Adrenal gland (tissue), 12 donors: ENCODE data around the gene CDH10. TPM values are rescaled to one million over a fixed set of nuclear protein-coding genes. Genes with fewer than 3 reads are reported as not detected.

Experiments
- DNase-seq, 7 donors: peaks; one replicate each; pipeline ENCODE4 v3.0.0-alpha.2; 2019 to 2020
- H3K27ac ChIP-seq, 5 donors: fragments of 200-600 bp; sonication (generic) in 4 of 5; 1 replicate in 3 of 5; 2 replicates in 2 of 5; pipeline versions ENCODE4 v1.5.1 to v1.8.0; 2016 to 2020; ENCODE audit warnings: mild to moderate bottlenecking in 1 of 5
- H3K27me3 ChIP-seq: fragments of 200-600 bp; 2 replicates; pipeline ENCODE4 v1.8.0; 2021
- H3K36me3 ChIP-seq, 2 donors: fragments of 200-600 bp; replicated peaks in 1 of 2; 1 replicate in 1 of 2; 2 replicates in 1 of 2; pipeline versions ENCODE4 v1.5.1 to v1.8.0; 2018 to 2022
- H3K4me1 ChIP-seq, 2 donors: fragments of 200-600 bp; replicated peaks in 1 of 2; 1 replicate in 1 of 2; 2 replicates in 1 of 2; pipeline versions ENCODE4 v1.5.1 to v1.8.0; 2018 to 2021
- H3K4me3 ChIP-seq, 4 donors: fragments of 200-600 bp; sonication (generic) in 3 of 4; one replicate each; pipeline ENCODE4 v1.5.1; 2016 to 2018
- H3K9me3 ChIP-seq, 3 donors: fragments of 200-600 bp; sonication (generic) in 1 of 3; replicated peaks in 1 of 3; 1 replicate in 2 of 3; 2 replicates in 1 of 3; pipeline versions ENCODE4 v1.5.1 to v1.8.0; 2016 to 2021
- POLR2A ChIP-seq, 2 donors: fragments of 450-650 bp; IDR thresholded peaks; one replicate each; pipeline ENCODE4 v1.6.1; 2017; ENCODE audit warnings: antibody characterized with exemption in 2 of 2, mild to moderate bottlenecking in 2 of 2, moderate library complexity in 1 of 2
- WGBS, 4 donors: extraction: QIAGEN DNeasy Blood & Tissue Kit in 2 of 4; methylation state at CpG; one replicate each; pipeline versions ENCODE4 v1.1.5 to v1.1.7; 2013 to 2017; 5-methylcytosine and 5-hydroxymethylcytosine counted together
- intact Hi-C, 2 donors: fragments of 100-400 bp; cut with DNase I; formaldehyde crosslinking; loops; one replicate each; pipeline versions ENCODE4 v1.14.1 to v1.15.0; 2022 to 2023
- polyA plus RNA-seq, 3 donors: library from polyadenylated mRNA; stranded (reverse); fragments of 200-250 nt in 2 of 3; fragments of 350-450 nt in 1 of 3; fragmentation: Illumina TruSeq in 1 of 3; extraction: RNeasy Lipid Tissue Mini Kit (QIAGEN cat#74804) in 1 of 3; gene quantifications; one replicate each; pipeline ENCODE4 v1.2.3, GENCODE V29; 2013 to 2014
- total RNA-seq, 9 donors: library from RNA; depleted of rRNA in 4 of 9; stranded (reverse); fragments of >200 nt in 4 of 9; fragments of 120-200 nt in 1 of 9; fragmentation: NEBNext Ultra II Directional in 1 of 9; extraction: Animal tissue kit (Norgen Biotek cat#: 25700) in 1 of 9; gene quantifications; one replicate each; pipeline versions ENCODE4 v1.1.0 to v1.2.4, GENCODE V29; 2013 to 2023
- TF ChIP-seq, protein P1 (sequence below), 6 experiments: fragments of 450-650 bp in 4 of 6; fragments of 200-600 bp in 2 of 6; sonication (generic) in 1 of 6; IDR thresholded peaks; 1 replicate in 5 of 6; 2 replicates in 1 of 6; pipeline versions ENCODE4 v1.5.1 to v1.8.0; 2016 to 2021; ENCODE audit warnings: antibody characterized with exemption in 6 of 6, mild to moderate bottlenecking in 2 of 6, moderate library complexity in 1 of 6
- donor health status: healthy with polysubstance abuse.
- donor health status: Bipolar disorder and iron deficiency.
- donor health status: DM: yes; HTN: yes; CAD: no.
- donor health status: DM: no; HTN: no; CAD: no.
- donor health status: DM: no; HTN: no; CAD: no.
- donor health status: DM: yes; HTN: yes; CAD: no.

Gene CDH10
- total and polyA plus RNA-seq, 12 donors = 0.15 to 4.4 (median 1.2) TPM; not detected in 2

- WGBS, 4 donors = 74 to 84% (median 79%) methylated on average over 3 of the region's 3 CpGs
- TF ChIP-seq POLR2A (IDR thresholded peaks at IDR 0.05) = no peak
- TF ChIP-seq, protein P1, sequence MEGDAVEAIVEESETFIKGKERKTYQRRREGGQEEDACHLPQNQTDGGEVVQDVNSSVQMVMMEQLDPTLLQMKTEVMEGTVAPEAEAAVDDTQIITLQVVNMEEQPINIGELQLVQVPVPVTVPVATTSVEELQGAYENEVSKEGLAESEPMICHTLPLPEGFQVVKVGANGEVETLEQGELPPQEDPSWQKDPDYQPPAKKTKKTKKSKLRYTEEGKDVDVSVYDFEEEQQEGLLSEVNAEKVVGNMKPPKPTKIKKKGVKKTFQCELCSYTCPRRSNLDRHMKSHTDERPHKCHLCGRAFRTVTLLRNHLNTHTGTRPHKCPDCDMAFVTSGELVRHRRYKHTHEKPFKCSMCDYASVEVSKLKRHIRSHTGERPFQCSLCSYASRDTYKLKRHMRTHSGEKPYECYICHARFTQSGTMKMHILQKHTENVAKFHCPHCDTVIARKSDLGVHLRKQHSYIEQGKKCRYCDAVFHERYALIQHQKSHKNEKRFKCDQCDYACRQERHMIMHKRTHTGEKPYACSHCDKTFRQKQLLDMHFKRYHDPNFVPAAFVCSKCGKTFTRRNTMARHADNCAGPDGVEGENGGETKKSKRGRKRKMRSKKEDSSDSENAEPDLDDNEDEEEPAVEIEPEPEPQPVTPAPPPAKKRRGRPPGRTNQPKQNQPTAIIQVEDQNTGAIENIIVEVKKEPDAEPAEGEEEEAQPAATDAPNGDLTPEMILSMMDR (IDR thresholded peaks at IDR 0.05) = no peak
- DNase-seq = no peak
- intact Hi-C loops = no loop called here
- no peaks in the 10 kb centered on the region for H3K4me1 ChIP-seq
- no peaks in the 10 kb centered on the region for H3K9me3 ChIP-seq
- H3K4me3 ChIP-seq = no peak overlapping the region
- no peaks in the 10 kb centered on the region for H3K27me3 ChIP-seq
- H3K36me3 ChIP-seq = no peaks in the 10 kb centered on the region
- no peak overlapping the region for H3K27ac ChIP-seq
These were observed 55.2 kb downstream of the CDH10 start for GRCh38 chr5:24589566-24589965.

DNA sequence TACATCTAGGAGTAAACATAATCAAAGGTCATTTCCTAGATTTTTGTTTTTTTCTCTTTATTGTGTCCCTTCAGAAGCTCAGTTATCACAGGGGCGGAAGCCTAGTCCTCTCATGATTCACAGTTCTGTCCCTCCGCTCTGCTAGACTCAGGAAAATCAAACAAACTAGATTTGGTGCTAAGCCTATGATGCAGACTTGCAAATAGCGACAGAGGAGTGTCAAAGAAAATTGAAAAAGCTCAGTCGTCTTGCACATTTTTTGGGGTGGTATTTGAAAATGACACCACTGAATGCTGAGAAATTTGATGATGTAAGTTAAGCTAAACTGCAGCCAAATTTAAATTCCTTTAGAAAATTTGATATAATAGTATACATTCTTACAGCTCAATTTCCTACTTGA lies 59.0 kb downstream of the CDH10 start:
- WGBS, 4 donors = 73 to 91% (median 82%) methylated on average over 4 of the region's 4 CpGs
- intact Hi-C loops = no loop called here
- Histone ChIP-seq H3K9me3 (no peaks in the 10 kb centered on the region), H3K27ac (no peak overlapping the region), H3K27me3 (no peaks in the 10 kb centered on the region), H3K4me1 (no peaks in the 10 kb centered on the region), H3K36me3 (no peaks in the 10 kb centered on the region), H3K4me3 (no peak overlapping the region)
- TF ChIP-seq, protein P1 (IDR thresholded peaks at IDR 0.05) = no peak
- no peak for TF ChIP-seq POLR2A (IDR thresholded peaks at IDR 0.05)
- no peak for DNase-seq

- H3K9me3 ChIP-seq = no peaks in the 10 kb centered on the region
- no peak for DNase-seq
- intact Hi-C loops = no loop called here
- TF ChIP-seq POLR2A (IDR thresholded peaks at IDR 0.05) = no peak
- TF ChIP-seq, protein P1 (IDR thresholded peaks at IDR 0.05) = no peak
- H3K4me3 ChIP-seq = no peak overlapping the region
- no peaks in the 10 kb centered on the region for H3K4me1 ChIP-seq
- H3K27me3 ChIP-seq = no peaks in the 10 kb centered on the region
- H3K36me3 ChIP-seq = no peaks in the 10 kb centered on the region
- no peak overlapping the region for H3K27ac ChIP-seq
These were observed 73.5 kb downstream of the CDH10 start for GRCh38 chr5:24571302-24571701.

GRCh38 chr5:24566933-24567332 lies 77.8 kb downstream of the CDH10 start:
- H3K36me3 ChIP-seq = no peaks in the 10 kb centered on the region
- DNase-seq = no peak
- no peak overlapping the region for H3K27ac ChIP-seq
- no peaks in the 10 kb centered on the region for H3K9me3 ChIP-seq
- H3K27me3 ChIP-seq = no peaks in the 10 kb centered on the region
- no peak for TF ChIP-seq POLR2A (IDR thresholded peaks at IDR 0.05)
- TF ChIP-seq, protein P1 (IDR thresholded peaks at IDR 0.05) = no peak
- H3K4me3 ChIP-seq = no peak overlapping the region
- intact Hi-C loops = no loop called here
- H3K4me1 ChIP-seq = no peaks in the 10 kb centered on the region
